HG02938 (cell line): Measurements from ENCODE around the gene AFDN.
A peak's percentile ranks its signal among the peaks of the same experiment; 100 is the strongest.

Experiments
- ATAC-seq: cut with Tn5 transposase; IDR thresholded peaks from one replicate; pipeline ENCODE4 v1.9.1; 2021; ENCODE audit warnings: mild to moderate bottlenecking, moderate library complexity; ENCODE audit not compliant: unreplicated experiment

Gene AFDN

DNA sequence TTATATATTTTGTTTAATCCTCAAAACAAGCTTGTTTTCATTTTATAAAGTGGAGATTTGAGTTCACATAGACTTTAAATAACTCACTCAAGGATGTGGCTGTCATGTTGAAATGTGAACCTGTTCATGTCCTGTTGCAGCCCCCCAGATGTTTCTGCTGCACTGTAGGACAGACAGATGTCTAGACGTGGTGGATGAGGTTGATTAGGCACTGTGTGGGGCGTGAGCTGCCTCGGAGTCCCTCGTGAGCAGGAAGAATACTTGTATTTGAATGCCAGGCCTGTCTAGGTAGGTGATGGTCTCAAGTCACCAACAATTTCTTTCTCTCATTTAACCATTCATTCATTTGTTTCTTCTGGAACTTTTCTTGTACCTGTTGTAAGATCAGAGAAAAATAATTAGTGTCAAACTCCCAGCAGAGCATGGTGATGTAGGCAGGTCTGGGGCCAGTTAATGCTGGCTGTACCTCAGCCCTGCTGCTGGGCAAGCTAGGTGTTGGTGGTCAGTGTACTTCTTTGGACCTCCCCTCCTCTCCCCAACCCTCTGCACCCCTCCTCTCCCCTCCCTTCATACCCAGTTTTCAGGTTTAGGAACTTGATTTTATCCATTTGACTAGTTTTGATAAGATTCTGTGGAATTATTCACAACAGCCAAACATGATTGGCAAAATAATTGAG is 34.0 kb downstream of the AFDN start:
- ATAC-seq = no peak

DNA sequence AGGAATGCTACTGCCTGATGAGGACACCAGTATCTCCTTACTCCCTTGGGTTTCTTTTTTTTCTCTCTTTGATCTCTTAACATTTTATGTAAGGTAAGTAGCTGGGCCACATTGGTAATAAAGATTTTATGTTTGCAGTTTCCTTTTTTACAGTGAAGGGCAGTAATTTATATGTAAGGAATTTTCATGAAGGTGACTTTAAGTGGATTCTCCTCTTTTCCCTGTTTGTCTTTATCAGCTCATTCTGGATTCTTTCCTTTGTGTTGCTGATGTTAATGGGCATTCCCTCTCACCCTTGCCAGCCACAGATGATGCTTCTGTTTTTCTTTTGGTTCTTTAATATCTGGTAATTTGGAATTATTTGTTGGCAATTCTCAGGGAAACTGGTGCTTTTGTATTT is 34.7 kb downstream of the AFDN start:
- ATAC-seq = no peak

DNA sequence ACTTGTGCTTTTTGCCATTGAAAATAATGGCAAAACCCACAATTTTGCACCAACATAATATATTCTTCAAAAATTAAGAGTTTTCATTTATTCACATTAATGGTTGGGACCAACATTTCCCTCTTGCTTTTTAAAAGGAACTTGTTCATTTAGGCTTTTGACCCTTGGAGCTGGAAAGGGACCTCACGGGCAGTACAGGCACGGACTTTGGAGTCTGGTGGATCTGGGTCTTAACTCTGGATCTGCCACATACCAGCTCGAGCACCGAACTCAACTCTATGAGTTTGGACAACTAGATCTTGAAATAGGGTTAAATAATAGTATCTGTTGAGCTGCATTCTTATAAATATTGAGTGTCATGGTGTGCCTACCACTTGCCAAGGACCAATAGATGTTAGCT is 37.2 kb downstream of the AFDN start:
- ATAC-seq = no peak

- ATAC-seq = no peak
These were observed 39.9 kb downstream of the AFDN start for GRCh38 chr6:167866642-167867041.

- no peak for ATAC-seq
These were observed 43.6 kb downstream of the AFDN start for GRCh38 chr6:167870321-167870720.

DNA sequence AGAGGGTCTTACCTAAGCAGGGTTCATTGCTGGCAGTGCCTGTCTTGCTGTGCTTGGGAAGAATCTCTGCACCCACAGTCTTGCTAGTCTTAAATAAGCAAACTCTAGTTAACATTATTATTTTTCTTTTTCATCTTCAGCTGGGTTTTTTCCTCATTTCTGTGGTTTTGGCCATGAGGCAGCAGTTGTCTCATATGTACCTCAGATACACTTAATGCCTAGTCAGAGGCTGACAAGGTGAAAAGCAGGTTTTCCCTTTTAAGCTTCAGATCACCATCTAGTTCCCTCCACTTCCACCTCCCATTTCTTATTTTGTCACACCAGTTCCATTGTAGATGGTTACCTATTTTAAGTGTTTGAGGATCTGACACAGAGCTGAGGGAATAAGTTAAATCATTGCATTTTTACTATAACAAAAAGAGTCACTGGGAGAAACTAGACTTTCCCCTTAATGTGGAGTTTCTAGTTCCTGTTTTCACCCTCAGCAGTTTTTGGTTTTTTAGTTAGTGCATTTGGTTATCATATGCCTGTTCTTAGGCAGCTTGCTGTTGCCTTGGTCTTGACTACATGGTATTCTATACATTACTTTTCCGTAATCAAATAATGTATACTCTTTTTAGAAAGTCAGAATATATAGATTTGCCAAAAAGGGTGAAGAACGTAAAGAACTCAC is 46.0 kb downstream of the AFDN start:
- ATAC-seq = no peak

GRCh38 chr6:167877994-167878779 is 51.5 kb downstream of the AFDN start:
- no peak for ATAC-seq

GRCh38 chr6:167879612-167880011 is 52.9 kb downstream of the AFDN start:
- ATAC-seq = no peak

DNA sequence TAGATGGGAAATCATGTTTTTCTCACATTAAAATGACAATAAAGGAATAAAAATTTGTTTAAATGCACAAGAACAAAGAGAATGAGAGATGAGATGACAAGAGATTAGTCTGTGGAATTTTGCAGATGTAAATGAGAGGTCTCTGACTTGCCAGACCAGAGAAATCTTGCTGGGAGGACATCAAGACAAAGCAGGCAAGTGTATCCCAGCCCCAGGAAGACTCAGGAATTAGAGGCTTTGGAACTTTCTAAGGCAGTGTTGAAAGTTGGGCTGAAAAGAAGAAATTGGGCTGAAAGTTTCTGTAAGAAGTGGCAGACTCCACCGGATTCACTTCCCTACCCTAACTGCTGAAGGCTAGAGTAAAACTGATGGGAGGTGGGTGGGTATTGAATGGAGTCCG is 54.6 kb downstream of the AFDN start:
- no peak for ATAC-seq

DNA sequence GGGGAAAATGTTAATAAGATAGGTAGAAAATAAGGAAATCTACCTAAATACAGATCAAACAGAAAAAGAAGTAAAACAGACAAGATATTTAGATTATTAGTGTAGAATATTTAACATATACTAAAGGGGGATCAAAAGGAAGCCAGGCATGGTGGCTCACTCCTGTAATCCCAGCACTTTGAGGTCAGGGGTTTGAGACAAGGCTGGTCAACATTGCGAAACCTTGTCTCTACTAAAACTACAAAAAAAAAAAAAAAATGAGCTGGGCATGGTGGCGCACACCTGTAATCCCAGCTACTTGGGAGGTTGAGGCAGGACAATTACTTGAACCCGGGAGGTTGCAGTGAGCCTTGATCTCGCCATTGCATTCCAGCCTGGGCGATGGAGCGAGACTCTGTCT is 55.5 kb downstream of the AFDN start:
- ATAC-seq = no peak

- ATAC-seq = no peak
These were observed 61.4 kb downstream of the AFDN start for GRCh38 chr6:167888098-167888497.

DNA sequence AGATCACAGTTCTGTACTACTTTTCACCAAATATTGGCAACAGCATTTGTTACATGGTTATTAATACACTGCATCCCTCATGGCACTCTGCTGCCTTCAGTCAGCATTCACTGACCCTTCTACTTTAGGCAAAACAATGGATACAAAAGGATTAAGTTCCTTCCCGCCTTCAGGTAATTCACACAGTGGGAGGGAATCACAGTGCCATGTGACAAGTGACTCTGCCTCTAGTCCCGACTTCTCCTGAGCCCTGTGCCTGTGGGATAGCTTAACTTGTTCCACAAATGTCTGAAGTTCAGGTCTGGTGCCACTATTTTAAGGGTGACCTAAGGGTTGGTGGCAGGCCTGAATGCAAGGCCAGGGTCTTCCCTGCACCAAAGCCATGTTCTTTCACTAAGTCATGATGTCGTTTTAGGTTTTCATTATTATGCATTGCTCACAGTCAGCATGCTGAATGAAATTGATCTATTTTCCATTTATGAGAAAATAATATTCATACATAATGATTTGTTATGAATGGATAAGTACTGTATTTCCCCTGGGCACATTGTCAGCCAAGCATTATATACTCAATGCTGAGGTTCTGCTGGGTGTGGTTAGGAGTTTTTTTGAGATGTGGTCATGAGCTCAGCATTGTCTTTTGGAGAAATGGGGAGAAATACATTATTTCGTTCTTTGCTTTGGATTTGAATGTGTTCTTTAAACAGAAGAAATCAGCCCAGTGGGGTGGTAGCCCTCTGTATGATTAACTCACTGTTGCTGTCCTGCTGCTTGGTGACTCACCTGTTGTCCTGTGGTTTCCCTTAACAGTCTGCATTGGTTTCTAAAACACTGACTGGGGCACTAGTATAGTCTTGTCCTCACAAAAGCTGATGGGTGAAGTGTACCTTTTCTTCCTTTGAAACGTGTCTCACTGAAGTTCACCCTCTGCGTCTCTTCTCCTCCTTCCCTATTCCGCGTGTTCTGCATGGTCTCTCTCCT is 66.4 kb downstream of the AFDN start:
- peak; percentile 93 for ATAC-seq

DNA sequence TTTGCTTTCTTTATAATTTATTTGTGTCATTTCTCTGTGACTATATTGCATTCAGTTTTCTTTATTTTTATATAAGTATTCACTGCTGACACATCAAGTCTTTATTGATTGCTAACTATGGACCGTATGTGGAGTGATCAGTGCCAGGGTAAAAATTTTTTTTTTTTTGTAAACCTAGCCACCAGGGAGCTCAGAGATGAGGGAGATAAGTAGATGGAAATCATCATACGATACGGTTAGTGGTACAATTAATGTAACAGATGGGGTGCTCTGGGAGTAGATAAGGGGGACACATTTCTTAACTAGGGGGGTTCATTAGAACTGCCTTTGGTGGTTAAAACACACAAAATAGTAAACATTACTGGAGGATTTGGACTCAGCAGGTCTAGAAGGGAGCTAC is 68.3 kb downstream of the AFDN start:
- no peak for ATAC-seq

- no peak for ATAC-seq
These were observed 69.9 kb downstream of the AFDN start for GRCh38 chr6:167896648-167897047.

DNA sequence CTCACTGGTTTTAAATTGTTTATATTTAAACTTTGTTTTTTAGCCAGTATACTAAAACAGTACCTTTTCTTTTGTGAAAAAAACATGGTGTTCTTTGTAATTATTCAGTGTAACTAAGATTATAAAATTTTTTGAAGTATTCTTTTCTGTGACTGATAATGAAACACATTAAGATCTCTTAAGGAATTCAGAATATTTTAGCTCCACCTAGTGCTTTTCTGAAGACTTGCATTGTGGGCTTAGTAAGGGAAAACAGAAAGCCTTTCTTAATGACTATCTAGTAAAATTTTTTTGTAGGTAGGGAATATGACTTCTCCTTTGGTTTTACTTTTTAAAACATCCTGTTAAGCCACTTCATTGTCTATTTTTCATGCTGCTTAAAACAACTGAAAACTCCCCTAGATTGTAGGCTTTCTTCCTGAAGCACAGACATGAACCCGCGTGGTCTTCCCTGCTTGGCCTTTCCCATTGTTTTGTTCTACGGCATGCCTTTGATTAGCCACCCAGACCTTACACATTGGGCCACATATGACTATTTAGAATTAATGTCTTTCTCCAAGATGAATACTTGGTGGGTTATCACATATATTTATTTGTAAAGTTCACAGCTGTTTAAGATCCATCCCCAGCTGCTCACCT is 72.1 kb downstream of the AFDN start:
- ATAC-seq = no peak

DNA sequence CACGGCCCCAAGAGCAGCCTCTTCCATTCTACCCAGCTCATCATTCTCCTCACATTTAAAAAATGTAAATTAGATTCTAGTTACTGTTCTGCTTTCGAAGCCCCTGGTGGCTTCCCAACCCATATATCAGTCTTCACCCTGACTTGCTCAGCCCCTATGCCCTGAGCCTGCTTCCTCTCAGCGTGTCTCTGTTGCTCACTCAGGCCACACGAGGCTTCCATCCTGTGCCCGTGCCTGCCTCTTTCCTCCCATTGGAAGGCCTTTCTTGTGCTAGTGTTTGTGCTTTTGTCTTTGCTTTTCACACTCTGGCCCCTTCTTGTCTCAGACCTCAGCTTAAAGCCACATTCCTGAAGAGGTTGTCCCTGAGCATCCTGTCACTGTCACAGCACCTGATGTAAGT is 78.1 kb downstream of the AFDN start:
- ATAC-seq = no peak

- no peak for ATAC-seq
These were observed 80.2 kb downstream of the AFDN start for GRCh38 chr6:167906899-167907298.

- ATAC-seq = no peak
These were observed 81.3 kb downstream of the AFDN start for GRCh38 chr6:167907837-167908681.

DNA sequence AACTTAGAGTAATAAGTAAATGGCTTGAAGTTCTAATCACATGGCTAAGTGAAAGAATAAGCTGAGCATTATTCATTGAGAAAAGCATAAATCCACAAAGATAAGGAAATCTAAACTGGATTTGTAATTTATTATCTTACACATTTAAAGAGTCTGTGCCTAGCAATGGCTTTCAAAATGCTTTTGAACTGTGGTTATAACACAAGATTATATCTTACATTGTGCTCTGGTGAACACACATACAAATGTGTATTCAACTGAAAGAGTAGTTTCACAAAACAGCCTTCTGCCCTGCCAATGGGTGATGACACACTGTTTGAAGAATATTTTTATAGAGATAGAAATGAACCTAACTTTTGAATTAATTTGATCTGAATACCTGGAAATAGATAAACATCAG is 83.3 kb downstream of the AFDN start:
- no peak for ATAC-seq
